ENCODE measurements around the gene MAST3.
"Not testable (repeated sequence)": the region's sequence is repeated elsewhere in the genome, so short reads cannot be mapped to it uniquely, and the experiment has no call there.

MAST3 gene

DNA sequence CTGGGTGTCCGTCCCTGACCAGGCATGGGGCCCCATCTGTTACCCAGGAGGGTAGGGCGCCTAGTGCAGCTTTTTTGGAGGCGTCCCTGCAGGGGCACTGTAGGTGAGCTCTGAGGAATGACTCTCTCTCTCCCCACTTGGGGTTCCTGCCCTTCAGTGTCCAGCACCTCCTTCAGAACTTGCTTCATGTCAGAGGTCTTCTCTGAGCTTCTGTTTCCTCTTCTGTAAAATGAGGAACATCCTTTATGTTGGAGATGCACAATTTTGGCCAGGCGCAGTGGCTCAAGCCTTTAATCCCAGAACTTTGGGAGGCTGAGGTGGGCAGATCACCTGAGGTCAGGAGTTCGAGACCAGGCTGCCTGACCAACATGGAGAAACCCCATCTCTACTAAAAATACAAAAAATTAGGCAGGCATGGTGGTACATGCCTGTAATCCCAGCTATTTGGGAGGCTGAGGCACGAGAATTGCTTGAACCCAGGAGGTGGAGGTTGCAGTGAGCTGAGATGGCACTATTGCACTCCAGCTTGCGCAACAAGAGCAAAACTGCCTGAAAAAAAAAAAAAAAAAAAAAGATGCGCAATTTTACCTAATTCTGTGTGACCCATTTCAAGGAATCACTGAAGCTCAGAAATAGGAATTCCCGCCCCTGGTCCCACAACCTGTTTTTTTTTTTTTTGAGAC lies 40.2 kb downstream of the MAST3 start:
- DNase-seq (ENCODE audit: low spot score), result no peak

DNA sequence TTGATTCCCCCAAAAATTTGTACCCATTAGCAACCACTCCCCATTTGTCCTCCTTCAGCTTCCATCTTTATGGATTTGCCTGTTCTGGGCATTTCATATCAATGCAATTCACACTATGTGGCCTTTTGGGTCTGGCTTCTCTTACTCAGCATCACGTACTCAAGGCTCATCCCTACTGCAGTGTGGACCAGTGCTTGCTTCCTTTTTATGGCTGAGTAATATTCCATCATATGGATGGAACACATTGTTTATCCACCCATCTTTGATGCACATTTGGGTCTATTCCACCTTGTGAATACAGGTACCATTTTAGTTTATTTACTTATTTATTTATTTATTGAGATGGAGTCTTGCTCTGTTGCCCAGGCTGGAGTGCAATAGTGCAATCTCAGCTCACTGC lies 42.9 kb downstream of the MAST3 start:
- no peak for DNase-seq (ENCODE audit: low spot score)

DNA sequence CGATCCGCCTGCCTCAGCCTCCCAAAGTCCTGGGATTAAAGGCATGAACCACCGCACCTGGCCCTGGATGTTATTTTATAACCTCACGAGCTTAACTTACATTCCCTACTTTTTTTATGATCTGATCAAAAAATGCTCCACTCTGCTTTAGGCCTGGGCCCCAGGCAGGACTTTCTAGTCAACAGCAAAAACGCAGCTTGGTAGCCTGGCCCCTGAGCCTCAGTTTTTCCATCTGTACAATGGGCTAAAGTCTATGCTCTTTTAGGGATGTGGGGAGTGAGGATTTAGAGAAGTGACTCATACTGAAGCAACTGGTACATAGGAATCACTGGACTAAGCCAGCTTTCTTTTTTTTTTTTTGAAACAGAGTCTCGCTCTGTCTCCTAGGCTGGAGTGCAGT lies 43.5 kb downstream of the MAST3 start:
- DNase-seq (ENCODE audit: low spot score), result no peak

GRCh38 chr19:18143902-18144301 lies 46.3 kb downstream of the MAST3 start:
- DNase-seq (ENCODE audit: low spot score), result no peak

DNA sequence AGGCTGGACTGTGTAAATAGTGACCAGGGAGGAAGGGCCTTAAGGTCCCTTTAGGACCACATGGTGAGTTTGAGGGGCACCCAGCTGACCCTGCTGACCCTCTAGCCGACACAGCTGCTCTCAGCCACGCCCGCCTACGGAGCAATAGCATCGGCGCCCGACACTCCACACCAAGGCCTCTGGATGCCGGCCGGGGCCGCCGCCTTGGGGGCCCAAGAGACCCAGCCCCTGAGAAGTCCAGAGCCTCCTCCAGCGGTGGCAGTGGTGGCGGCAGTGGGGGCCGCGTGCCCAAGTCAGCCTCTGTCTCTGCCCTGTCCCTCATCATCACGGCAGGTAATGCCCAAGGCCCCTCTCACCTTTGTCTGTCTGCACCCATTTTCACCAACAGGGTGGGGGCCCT lies 46.8 kb downstream of the MAST3 start:
- DNase-seq (ENCODE audit: low spot score), result no peak

DNA sequence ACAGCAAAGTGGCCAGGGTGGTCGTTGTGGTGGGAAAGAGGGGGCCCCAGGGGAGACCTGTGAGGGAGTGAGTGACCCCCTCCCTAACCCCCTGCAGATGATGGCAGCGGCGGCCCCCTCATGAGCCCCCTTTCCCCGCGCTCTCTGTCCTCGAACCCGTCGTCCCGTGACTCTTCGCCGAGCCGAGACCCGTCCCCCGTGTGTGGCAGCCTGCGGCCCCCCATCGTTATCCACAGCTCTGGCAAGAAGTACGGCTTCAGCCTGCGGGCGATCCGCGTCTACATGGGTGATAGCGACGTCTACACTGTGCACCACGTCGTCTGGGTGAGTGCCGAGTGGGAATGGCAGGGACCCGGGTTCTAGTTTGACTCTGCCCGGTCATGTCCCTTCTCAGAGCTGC lies 47.3 kb downstream of the MAST3 start:
- no peak for DNase-seq (ENCODE audit: low spot score)

DNA sequence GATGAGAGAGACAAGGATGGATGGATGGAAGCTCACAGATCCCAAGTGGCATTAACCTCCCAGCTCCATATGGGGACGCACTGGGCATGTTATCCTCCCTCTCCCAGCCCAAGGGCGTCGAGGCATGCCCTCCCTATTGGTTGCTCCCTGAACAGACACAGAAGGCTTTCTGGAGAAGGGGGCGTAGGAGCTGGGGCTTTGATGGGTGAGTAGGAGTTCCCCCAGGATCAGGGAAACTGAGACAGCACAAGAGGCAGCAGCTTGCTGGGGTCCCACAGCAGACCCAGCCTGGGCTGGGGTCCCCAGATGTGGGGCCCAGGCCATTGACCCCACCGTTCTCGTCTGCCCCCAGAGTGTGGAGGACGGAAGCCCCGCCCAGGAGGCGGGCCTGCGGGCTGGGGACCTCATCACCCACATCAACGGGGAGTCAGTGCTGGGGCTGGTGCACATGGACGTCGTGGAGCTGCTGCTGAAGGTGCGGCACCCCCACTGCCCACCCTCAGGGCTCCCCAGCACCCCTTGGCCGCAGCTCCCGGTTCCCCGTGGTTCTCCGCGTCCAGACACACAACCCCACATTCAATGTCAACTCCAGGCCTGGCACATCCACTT lies 47.9 kb downstream of the MAST3 start:
- DNase-seq (ENCODE audit: low spot score), result no peak

GRCh38 chr19:18147396-18147795 lies 49.8 kb downstream of the MAST3 start:
- no peak for DNase-seq (ENCODE audit: low spot score)

DNA sequence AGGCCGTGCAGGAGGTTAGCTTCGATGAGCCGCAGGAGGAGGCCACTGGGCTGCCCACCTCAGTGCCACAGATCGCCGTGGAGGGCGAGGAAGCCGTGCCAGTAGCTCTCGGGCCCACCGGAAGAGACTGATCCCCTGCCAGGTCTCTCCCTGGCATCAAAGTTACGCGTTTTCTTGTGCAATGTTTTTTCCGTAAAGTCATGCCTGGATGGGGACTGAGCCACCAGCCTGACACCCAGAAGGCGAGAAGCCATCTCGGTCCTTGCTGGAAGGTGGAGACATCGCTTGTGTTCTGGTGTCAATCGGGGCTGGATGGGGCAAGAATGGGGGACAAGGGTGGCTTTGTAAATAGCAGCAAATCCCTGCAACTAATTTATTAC lies 52.0 kb downstream of the MAST3 start:
- DNase-seq (ENCODE audit: low spot score), result no peak

DNA sequence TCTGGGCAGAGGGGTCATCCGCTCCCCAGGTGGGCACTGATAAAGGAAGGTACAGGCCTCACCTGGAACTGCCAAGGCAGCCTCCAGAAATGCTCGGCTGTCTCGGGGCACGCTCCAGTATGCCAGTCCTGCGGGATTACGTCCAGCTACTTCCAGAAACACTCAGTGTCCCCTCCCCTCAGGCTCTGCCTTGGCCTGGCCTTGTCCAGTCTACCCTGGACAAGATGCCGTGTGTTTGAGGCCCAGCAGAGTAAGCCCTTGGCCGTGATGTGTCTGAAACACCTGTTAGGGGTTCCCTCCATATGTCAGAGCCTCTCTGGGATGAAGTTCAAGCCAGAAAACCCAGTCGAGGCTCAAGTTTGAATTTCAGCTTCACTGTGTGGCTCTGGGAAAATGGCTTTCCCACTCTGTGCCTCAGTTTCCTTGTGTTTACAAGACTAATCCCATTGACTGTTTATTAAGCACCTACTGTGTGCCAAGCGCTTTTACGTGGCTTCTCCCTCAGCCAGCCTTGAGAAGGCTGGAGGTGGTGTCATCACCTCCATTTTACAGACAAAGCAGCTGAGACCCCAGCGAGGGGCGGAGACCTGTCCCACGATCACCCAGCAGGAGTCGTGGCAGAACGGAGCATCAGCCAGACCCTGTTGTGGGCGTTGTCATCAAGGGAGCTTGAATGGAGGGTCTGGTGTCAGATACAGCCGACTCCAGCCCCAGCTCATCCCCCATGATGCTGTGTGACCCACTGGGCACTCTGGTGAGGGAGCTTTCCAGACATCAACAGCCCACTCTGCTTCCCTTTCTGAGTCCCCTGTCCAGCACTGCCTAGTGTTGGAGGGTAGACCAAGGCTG lies 53.4 kb downstream of the MAST3 start:
- no peak for DNase-seq (ENCODE audit: low spot score)

GRCh38 chr19:18152442-18152816 lies 54.9 kb downstream of the MAST3 start:
- peak; percentile 94 for DNase-seq (ENCODE audit: low spot score)

DNA sequence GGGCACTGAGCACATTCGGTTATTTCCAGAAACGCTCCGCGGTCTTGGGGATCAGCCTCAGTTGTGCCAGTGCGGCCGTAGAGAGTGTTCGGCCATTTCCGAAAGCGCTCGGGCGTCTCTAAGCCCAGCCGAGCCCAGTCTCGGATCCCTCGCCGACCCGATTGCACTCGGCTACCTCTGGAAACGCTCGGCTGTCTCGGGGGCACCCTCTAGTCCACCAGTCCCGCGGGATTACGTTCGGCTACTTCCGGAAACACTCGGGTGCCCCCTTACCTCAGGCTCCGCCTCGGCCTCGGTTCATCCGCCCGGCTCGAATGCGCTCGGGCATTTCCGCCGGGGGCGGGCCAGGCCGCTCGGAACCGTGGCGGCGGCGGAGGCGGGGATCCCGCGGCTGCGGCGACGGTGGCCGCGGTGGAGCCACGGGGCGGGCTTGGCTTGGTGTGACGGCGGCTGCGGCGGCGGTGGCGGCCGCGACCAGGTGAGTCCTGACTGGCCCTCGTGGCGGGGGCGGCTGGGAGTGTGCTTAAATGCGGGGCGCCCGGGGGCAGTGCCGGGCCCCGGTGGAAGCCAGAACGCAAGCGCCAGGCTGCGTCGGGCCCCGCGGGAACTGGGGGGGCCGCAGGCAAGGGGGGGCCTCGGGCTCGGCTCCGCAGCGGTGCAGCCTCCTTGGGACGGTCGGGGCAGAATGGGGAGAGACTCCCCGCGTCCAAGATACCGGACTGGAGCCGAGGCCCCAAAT lies 55.4 kb downstream of the MAST3 start, which contains the start of gene PIK3R2:
Gene PIK3R2, plus strand, starts transcription at position 347 of the 739 bp plus-strand sequence. CDS start 2,717 bp downstream, outside the sequence.
- peak; percentile 98 for DNase-seq (ENCODE audit: low spot score)

DNA sequence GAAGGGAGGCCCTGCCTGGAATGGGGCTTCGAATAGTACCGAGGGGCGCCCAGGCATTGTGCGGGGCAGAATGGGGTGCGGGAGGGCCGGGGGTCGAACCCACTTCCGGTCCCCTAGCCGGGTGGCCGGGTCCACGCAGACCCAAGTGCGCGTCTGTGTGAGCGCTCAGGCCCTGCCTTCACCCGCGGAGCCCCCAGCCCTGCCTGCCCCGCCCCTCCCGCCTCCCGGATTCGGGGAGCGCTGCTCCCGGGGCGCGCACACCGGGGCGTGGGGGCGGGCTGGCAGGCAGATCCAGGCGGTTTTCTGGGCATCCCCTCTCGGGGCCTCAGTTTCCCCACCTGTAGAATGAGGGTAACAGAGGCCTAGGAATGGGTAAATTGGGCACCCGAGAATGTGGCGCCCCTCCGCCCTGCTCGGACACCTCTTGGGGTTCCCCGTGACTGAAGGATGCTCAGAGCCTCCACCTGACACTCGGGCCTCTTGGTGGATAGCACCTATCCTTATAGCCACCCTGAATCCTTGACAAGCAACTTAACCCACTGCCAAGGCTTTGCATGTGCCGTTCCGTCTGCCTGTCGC lies 56.1 kb downstream of the MAST3 start:
- DNase-seq (ENCODE audit: low spot score), result peak; percentile 53

DNA sequence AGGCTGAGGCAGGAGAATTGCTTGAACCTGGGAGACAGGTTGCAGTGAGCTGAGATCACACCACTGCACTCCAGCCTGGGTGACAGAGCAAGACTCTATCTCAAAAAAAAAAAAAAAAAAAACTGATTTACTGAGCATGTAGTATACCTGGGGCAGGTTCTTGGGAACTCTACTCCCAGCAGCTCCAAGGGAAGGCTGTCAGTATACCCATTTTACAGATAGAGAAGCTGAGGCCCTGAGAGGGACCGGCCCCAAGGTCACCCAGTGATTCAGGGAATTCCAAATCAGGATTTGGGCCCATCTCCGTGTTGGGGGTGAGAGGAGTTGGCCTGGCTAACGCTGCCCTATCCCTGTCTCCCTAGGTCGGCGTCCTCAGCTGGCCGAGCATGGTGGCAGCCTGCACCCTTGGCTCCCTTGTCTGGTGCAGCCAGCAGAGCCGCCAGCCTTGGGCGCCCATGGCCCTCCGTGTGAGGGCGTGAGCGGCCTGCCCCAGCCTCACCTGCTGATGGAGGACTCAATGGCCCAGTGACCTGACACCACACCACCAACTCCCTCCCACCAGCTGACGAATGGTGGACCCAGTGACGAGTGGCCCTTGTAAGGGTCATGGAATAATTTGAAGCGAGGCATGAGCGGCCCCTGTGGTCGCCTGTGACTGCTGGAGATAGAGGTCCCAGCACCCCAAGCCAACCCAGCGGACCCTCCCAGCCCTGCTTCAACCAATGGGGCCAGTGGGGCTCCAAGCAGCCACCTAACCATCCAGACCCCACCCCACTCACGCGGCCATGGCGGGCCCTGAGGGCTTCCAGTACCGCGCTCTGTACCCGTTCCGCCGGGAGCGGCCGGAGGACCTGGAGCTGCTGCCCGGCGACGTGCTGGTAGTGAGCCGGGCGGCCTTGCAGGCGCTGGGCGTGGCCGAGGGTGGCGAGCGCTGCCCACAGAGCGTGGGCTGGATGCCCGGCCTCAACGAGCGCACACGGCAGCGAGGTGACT lies 57.8 kb downstream of the MAST3 start:
- no peak for DNase-seq (ENCODE audit: low spot score)

DNA sequence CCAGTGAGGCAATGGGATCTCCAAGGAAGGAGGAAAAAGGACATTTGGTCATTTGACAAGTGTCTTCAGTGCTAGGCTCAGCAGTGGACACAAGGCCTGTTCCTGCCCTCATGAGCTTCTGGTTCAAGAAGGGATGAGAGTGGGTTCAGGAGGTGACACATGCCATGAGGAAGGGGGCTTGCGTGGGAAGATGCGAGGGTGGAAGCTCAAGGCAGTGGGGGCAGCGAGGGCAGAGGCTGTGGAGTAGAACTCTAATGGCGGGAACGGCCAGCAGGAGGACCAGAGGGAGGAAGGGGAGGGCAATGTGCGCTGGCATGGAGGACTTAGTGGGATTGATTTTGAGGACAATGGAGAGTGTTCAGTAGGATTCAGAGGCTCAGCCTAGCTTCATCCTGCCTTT lies 58.7 kb downstream of the MAST3 start:
- DNase-seq (ENCODE audit: low spot score), result no peak

DNA sequence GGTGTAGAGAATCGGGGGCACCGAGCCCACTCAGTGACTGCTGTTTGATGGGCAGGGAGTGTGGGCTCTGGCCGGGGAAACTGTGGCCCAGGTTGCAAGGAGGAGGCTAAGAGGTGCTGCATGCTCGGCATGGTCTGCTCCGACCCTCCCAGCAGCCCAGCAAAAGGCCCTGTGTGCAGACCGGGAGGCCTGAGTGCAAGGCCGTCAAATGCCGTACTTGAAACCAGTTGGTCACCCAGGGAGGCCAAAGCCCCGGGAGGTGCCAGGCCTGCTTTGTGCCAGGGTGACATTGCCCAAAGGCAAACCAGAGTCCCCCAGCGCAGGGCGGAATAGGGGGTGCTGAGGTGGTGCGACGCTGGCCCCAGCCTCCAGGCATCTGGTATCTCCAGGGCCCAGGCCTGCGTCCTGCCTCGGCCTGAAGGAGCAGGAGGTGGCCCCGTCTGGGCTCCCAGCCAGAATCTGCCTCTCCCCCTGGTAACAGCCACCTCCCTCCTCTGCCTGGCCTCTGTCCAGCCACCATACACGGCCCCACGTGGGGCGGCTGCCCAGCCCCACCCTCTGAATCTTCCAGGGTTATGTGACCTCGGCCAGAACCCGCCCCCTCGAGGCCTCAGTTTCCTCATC lies 59.4 kb downstream of the MAST3 start:
- DNase-seq (ENCODE audit: low spot score), result no peak

GRCh38 chr19:18157465-18158063 lies 60.0 kb downstream of the MAST3 start:
- DNase-seq (ENCODE audit: low spot score), result no peak

GRCh38 chr19:18158467-18158866 lies 60.9 kb downstream of the MAST3 start:
- DNase-seq (ENCODE audit: low spot score), result no peak

DNA sequence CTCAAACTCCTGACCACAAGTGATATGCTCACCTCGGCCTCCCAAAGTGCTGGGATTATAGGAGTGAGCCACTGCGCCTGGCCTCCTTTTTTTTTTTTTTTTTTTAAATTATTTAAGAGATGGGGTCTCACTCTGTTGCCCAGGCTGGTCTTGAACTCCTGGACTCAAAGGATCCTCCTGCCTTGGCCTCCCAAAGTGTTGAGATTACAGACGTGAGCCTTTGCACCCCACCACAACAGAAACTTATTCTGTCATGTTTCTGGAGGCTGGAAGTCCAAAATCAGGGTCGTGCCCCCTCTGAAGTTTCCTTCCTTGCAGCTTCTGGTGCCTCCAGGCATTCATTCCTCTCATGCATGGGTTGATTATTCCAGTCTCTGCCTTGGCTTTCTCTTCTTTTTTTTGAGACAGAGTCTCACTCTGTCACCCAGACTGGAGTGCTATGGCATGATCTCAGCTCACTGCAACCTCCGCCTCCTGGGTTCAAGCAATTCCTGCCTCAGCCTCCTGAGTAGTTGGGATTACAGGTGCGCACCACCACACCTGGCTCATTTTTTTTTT lies 61.6 kb downstream of the MAST3 start:
- DNase-seq (ENCODE audit: low spot score), result not testable (repeated sequence)

- no peak for DNase-seq (ENCODE audit: low spot score)
These were observed 62.2 kb downstream of the MAST3 start for GRCh38 chr19:18159810-18160209.

Measured in SW480 (cell line).